TTC549 (cell line): ENCODE results near the gene PDHX.
"Not testable (repeated sequence)": the region's sequence is repeated elsewhere in the genome, so short reads cannot be mapped to it uniquely, and the experiment has no call there.

Experiments
- FAIRE-seq: peaks from 2 replicates; lab custom pipeline; 2012; peaks lifted over from hg19 to GRCh38; lab: Jason Lieb, UNC

The PDHX gene

GRCh38 chr11:34916015-34916842 lies at the start of gene PDHX, which contains the start of gene APIP:
PDHX (plus strand) TSS chr11:34916618; CDS start chr11:34916656, 38 bp downstream.
APIP (minus strand) TSS chr11:34916379; CDS start chr11:34916284, 95 bp downstream.
- FAIRE-seq = no peak

DNA sequence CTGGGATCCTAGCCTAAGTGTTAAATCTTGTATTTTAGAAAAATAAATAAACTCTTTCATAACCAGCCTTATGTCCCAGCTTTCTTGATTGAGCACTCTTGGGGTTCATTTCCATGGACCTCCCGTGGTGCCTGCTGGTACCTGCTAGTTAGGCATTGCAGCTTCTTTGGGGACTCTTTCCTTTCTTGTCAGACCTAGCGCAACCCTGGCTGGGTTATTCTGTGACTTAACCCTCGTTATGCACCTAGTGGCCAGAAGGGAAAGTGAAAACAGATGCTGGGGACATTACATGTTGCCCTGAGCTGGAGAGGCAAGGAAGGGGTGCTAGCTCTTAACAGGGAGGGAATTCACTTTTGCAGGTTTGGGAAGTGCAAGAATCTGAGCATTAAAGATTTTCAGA lies 47.0 kb upstream of the PDHX start:
- FAIRE-seq = no peak

DNA sequence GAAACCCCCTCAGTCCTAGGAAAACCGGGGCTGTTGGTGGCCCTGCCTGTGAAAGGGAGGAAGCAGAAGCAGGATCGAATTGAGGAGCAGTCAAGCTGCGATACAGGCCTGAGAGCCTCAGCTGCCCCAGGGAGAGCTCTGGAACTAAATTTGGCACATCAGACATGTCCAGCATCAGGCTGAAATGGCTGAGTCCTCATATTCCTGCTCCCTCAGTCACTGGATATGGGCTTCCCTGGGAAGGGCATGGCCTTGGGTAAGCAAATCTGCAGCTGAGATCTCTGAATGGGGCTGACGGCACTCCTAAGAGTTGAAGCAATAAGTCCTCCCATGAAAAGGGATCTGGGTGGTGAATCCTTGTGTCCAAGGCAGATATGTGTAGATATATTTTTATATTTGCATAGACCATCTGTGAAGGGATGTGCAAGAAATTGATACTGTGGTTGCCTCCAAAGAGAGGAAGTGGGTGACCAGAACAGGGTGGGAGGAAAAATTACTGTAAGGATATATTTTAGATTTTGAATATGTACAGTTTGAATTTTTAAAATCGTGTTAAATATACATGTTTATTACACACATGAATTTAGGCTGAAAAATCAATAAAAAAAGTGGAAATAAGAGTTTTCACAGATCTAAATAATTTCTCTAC lies 45.7 kb upstream of the PDHX start:
- FAIRE-seq = no peak

DNA sequence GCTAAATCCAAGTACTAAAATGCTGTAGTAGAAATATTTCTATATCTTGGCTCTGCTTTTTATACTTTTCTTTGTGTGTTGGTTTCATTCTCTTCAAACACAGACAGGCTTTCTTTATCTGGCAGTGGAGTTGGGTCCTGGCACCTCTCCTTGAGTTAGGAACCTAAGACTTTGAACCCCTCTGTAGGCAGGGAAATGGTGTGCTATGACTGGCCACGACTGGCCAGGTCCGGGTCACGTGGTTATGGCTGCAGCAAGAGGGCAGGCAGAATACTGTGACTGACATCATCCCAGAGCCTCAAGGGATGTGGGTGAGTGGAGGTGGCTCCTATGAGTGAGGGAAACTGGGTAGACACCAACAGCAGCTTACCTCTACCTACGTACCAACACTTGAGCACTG lies 42.2 kb upstream of the PDHX start:
- FAIRE-seq = no peak

DNA sequence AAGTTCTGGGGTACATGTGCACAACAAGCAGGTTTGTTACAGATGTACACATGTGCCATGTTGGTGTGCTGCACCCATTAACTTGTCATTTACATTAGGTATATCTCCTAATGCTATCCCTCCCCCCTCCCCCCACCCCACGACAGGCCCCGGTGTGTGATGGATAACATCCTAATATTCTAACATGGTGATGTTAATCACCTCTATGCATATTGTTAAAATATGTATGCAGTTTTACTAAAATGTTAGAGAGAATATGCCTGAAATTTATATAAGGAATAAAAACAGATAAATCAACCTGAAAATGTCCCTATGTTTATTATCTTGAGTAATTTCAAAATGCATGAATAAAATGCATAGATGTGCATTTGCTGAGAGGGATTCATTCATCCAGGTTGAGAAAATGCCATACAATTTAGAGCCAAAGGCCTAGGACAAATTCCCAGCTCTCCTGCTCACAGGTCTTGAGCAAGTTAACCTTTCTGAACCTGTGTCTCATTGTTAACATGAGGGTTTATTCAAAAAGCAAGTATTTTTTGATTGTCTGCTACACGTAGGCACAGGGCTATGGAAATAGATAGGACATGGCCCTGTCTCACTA lies 38.9 kb upstream of the PDHX start:
- FAIRE-seq = no peak

- FAIRE-seq = no peak
Observed at GRCh38 chr11:34881900-34882299, 34.5 kb upstream of the PDHX start.

DNA sequence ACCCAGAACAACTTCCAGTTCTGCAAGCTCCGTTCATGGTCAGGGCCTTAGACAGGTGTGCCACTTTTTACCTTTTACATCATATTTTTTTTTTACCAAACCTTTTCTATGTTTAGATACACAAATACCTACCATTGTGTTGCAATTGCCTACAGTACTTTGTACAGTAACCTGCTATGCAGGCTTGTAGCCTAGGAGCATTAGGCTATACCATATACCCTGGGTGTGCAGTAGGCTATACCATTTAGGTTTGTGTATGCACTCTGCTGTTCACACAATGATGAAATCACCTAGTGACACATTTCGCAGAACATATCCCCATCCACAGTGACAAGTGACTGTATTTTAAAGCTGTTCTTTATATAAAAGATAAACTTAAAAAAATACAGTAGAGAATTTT lies 29.8 kb upstream of the PDHX start:
- FAIRE-seq = no peak

GRCh38 chr11:34887260-34887659 lies 29.2 kb upstream of the PDHX start:
- FAIRE-seq = no peak

- FAIRE-seq = no peak
Observed at GRCh38 chr11:34890089-34890488, 26.3 kb upstream of the PDHX start.

DNA sequence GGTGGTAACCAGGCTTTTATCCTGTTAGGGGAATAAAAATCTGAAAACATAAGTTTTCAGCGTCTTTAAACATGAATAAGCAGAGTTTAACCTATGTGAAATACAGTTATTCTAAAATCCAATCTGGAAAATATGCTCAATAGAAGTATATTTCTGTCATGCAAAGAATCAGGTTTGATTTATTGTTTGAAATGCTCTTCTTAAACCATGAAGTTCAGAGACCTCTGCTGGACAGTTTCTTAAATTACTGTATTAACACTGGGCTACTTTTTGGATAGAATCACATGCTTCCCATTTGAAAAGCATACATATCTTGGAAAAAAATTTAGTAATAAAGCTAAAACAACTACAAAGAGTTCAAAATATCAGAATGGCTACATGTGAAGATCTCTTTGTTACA lies 25.6 kb upstream of the PDHX start:
- FAIRE-seq = peak; percentile 38

GRCh38 chr11:34891611-34892010 lies 24.8 kb upstream of the PDHX start:
- no peak for FAIRE-seq

DNA sequence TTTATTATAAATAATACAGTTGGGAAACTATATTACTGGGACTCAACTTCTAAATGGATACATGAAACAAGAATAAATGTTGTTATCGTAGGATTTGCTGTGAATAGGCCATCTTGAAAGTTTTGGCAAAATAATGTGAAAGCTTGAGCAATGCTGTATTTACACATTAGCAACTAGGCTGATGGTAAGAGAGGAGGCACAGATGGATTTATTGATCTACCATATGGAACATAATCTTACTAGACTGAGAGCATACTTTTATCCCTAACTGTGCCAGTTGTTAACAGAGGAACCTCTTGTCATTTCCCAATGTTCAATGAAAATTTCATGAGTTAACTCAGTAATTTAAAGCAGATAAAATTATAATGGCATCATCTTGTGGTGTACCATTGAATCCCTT lies 23.0 kb upstream of the PDHX start:
- no peak for FAIRE-seq

DNA sequence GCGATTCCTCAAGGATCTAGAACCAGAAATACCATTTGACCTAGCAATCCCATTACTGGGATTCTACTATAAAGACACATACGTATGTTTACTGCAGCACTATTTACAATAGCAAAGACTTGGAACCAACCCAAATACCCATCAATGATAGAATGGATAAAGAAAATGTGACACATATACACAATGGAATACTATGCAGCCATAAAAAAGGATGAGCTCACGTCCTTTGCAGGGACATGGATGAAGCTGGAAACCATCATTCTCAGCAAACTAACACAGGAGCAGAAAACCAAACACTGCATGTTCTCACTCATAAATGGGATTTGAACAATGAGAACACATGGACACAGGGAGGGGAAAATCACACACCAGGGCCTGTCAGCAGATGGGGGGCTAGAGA lies 20.2 kb upstream of the PDHX start:
- not testable (repeated sequence) for FAIRE-seq

GRCh38 chr11:34897171-34897870 lies 19.1 kb upstream of the PDHX start:
- FAIRE-seq = no peak

- no peak for FAIRE-seq
Observed at GRCh38 chr11:34898474-34898873, 17.9 kb upstream of the PDHX start.

- FAIRE-seq = no peak
Observed at GRCh38 chr11:34899633-34900016, 16.8 kb upstream of the PDHX start.

- no peak for FAIRE-seq
Observed at GRCh38 chr11:34904421-34904955, 11.9 kb upstream of the PDHX start.

DNA sequence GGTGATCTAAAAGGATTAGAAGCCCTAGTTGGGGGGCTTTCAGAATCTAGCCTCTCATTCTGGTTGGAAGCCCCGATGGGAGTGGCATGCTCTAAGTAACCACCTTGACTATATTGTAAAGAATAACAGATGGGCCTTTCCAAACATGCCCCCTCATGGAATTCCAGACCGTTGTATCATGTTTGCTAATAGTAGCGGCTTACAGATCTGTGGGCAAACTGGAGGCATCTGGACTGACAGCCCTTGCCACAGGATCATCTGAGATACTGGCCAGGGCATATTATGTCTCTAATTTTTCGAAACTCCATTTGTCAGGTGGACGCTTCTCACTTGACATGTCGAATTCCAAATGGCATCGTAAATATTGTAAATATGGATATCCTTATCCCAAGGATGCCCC lies 10.8 kb upstream of the PDHX start:
- FAIRE-seq = no peak

DNA sequence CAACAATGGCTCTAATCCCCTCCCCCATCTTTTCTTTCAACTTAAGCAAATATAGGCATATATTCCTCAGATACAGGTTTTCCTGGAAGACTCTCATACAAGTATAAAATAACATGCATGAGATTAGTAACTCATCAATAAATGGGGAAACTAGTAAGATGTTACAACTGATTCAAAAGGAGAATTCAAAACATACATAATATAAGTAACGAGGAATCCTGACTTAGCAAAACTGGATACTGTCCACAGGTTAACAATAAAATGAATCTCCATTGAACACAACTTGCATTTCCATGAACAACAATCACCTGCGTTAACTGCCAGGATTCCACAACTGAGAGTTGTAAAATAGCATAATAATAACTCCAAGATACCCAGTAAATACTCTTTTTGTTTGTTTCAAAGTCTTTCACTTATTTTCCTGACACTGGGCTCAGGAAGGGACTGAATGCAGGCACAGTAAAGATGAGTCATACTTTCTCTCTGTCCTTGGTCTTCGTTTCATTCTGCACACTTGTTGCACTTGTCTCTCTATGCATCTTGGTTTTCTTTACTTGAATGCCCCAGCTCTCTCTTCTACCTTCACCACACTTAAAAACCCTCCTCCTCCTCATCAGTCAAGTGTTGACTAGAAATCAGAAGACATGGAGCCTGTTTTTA lies 8.4 kb upstream of the PDHX start:
- FAIRE-seq = no peak

DNA sequence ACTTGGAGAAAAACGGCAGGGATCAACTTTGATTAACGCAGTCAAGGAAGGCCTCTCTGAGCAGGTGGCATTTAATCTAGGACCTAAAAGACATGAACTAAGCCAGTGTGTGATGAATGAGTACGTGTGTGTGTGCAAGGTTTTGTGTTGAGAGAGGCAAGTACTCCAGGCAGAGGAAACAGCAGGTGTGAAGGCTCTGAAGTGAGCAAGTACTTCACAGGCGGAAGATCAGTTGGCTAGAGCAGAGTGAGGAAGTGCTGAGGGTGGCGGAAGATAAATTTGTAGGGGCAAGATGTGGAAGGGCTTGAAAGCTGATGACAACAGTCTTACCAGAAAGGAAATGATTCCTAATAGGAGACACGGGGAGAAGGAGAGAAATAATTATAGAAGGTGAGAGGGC lies 7.0 kb upstream of the PDHX start:
- no peak for FAIRE-seq

DNA sequence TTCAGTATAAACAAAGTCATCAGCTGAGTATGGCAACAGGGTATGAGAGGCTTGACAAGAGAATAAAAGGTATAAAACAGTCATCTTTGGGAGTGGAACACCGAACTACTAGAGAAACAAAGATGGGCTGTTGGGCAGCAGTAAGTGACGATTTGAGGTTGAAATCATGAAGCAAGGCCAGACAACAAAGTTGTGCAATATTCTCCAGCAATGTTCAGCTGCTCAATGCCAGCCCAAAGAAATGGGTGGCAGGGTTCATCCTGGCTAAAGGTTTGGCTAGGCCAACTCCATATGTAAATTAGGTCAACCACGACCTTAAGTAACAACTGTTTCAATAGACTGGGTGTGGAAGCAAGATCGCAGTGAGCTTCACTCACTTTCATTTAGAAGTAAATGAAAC lies 6.5 kb upstream of the PDHX start:
- no peak for FAIRE-seq

DNA sequence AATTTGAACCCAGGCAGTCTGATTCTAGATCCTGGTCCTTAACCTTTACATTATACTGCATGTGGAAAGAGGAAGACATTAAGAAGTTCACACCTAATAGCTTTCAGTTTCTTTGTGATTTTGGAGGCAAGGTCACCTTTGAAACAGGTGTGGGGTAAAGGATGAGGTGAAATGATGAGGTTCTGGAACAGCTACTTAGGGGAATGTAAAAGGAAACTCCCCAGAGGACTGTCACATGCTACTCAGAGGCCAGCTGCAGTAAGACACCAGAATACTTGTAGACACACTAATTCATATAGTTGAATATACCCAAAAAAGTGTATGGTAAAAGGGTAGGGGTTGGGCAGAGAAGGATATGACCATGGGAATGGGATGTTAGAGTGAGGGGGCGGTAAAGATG lies 5.6 kb upstream of the PDHX start:
- no peak for FAIRE-seq
